ENCODE results near the gene TSPAN13.

Gene TSPAN13

GRCh38 chr7:16785321-16785720 lies 31.8 kb downstream of the TSPAN13 start:
- ChIA-PET POLR2A (no interaction called here), CTCF (no interaction called here)
- Histone ChIP-seq H3K4me3 (ENCODE audit: control insufficient read depth in 1 of 7, extremely low read depth in 1 of 7, insufficient read depth in 4 of 7, low read depth in 2 of 7, low read length in 6 of 7) (no peak overlapping the region), H3K9me3 (ENCODE audit: control extremely low read depth in 1 of 5, control insufficient read depth in 4 of 5, insufficient read depth in 2 of 5, low read depth in 1 of 5, low read length in 4 of 5) (no peaks in the 10 kb centered on the region), H3K36me3 (ENCODE audit: control insufficient read depth in 4 of 4, insufficient read depth in 4 of 4, low read length in 3 of 4) (peaks cover 0 to 9% (median 9%) of the 10 kb centered on the region in 4 experiments), H3K27ac (ENCODE audit: insufficient read depth in 1 of 2, low read depth in 1 of 2, low read length in 2 of 2, poor library complexity in 1 of 2, severe bottlenecking in 2 of 2) (no peak overlapping the region), H3K27me3 (replicated peaks in 2 of 5; ENCODE audit: control insufficient read depth in 4 of 5, insufficient read depth in 5 of 5, low read length in 4 of 5) (no peaks in the 10 kb centered on the region), H3K4me1 (ENCODE audit: control extremely low read depth in 1 of 4, control insufficient read depth in 4 of 4, insufficient read depth in 4 of 4, low read length in 3 of 4) (peaks cover 0 to 3% (median 1%) of the 10 kb centered on the region in 4 experiments)
- DNase-seq: no peak
- no CpG with 5 or more reads among the region's 1 CpG for WGBS (ENCODE audit: insufficient coverage)

- POLR2A ChIA-PET: no interaction called here
Observed at GRCh38 chr7:16785846-16786245, 32.3 kb downstream of the TSPAN13 start.

GRCh38 chr7:16786257-16786656 lies 32.7 kb downstream of the TSPAN13 start:
- no peaks in the 10 kb centered on the region for H3K9me3 ChIP-seq (ENCODE audit: control extremely low read depth in 1 of 5, control insufficient read depth in 4 of 5, insufficient read depth in 2 of 5, low read depth in 1 of 5, low read length in 4 of 5)
- peaks cover 0 to 3% (median 0%) of the 10 kb centered on the region in 4 experiments for H3K4me1 ChIP-seq (ENCODE audit: control extremely low read depth in 1 of 4, control insufficient read depth in 4 of 4, insufficient read depth in 4 of 4, low read length in 3 of 4)
- 100% methylated on average over 1 of the region's 4 CpGs for WGBS (ENCODE audit: insufficient coverage)
- H3K4me3 ChIP-seq (ENCODE audit: control insufficient read depth in 1 of 7, extremely low read depth in 1 of 7, insufficient read depth in 4 of 7, low read depth in 2 of 7, low read length in 6 of 7): no peak overlapping the region
- no peak overlapping the region for H3K27ac ChIP-seq (ENCODE audit: insufficient read depth in 1 of 2, low read depth in 1 of 2, low read length in 2 of 2, poor library complexity in 1 of 2, severe bottlenecking in 2 of 2)
- H3K27me3 ChIP-seq (replicated peaks in 2 of 5; ENCODE audit: control insufficient read depth in 4 of 5, insufficient read depth in 5 of 5, low read length in 4 of 5): no peaks in the 10 kb centered on the region
- no peak for DNase-seq
- ChIA-PET POLR2A (no interaction called here), CTCF (interaction anchor here (1.3 kb wide), 1 partner anchor 13 kb away, joined by 3 read pairs; no protein-coding TSS in a partner anchor)
- H3K36me3 ChIP-seq (ENCODE audit: control insufficient read depth in 4 of 4, insufficient read depth in 4 of 4, low read length in 3 of 4): peaks cover 0 to 9% (median 9%) of the 10 kb centered on the region in 4 experiments

More at GRCh38 chr7:16785846-16786245, 32.3 kb downstream of the TSPAN13 start:
- Histone ChIP-seq H3K9me3 (ENCODE audit: control extremely low read depth in 1 of 5, control insufficient read depth in 4 of 5, insufficient read depth in 2 of 5, low read depth in 1 of 5, low read length in 4 of 5) (no peaks in the 10 kb centered on the region), H3K27me3 (replicated peaks in 2 of 5; ENCODE audit: control insufficient read depth in 4 of 5, insufficient read depth in 5 of 5, low read length in 4 of 5) (no peaks in the 10 kb centered on the region), H3K4me1 (ENCODE audit: control extremely low read depth in 1 of 4, control insufficient read depth in 4 of 4, insufficient read depth in 4 of 4, low read length in 3 of 4) (peaks cover 0 to 3% (median 0%) of the 10 kb centered on the region in 4 experiments), H3K36me3 (ENCODE audit: control insufficient read depth in 4 of 4, insufficient read depth in 4 of 4, low read length in 3 of 4) (peaks cover 0 to 9% (median 9%) of the 10 kb centered on the region in 4 experiments), H3K4me3 (ENCODE audit: control insufficient read depth in 1 of 7, extremely low read depth in 1 of 7, insufficient read depth in 4 of 7, low read depth in 2 of 7, low read length in 6 of 7) (no peak overlapping the region), H3K27ac (ENCODE audit: insufficient read depth in 1 of 2, low read depth in 1 of 2, low read length in 2 of 2, poor library complexity in 1 of 2, severe bottlenecking in 2 of 2) (no peak overlapping the region)
- no peak for DNase-seq
- CTCF ChIA-PET: no interaction called here
- WGBS (ENCODE audit: insufficient coverage): 95% methylated on average over 2 of the region's 2 CpGs

GRCh38 chr7:16787127-16787526 lies 33.6 kb downstream of the TSPAN13 start:
- 100% methylated on average over 1 of the region's 1 CpG for WGBS (ENCODE audit: insufficient coverage)
- CTCF ChIA-PET: interaction anchor here (1.3 kb wide), 1 partner anchor 13 kb away, joined by 3 read pairs; no protein-coding TSS in a partner anchor
- H3K4me1 ChIP-seq (ENCODE audit: control extremely low read depth in 1 of 4, control insufficient read depth in 4 of 4, insufficient read depth in 4 of 4, low read length in 3 of 4): peaks cover 0 to 3% (median 0%) of the 10 kb centered on the region in 4 experiments

GRCh38 chr7:16791071-16791470 lies 37.5 kb downstream of the TSPAN13 start:
- Histone ChIP-seq H3K27me3 (replicated peaks in 2 of 5; ENCODE audit: control insufficient read depth in 4 of 5, insufficient read depth in 5 of 5, low read length in 4 of 5) (no peaks in the 10 kb centered on the region), H3K4me3 (ENCODE audit: control insufficient read depth in 1 of 7, extremely low read depth in 1 of 7, insufficient read depth in 4 of 7, low read depth in 2 of 7, low read length in 6 of 7) (no peak overlapping the region), H3K9me3 (ENCODE audit: control extremely low read depth in 1 of 5, control insufficient read depth in 4 of 5, insufficient read depth in 2 of 5, low read depth in 1 of 5, low read length in 4 of 5) (no peaks in the 10 kb centered on the region), H3K4me1 (ENCODE audit: control extremely low read depth in 1 of 4, control insufficient read depth in 4 of 4, insufficient read depth in 4 of 4, low read length in 3 of 4) (peaks cover 0 to 6% (median 4%) of the 10 kb centered on the region in 4 experiments), H3K36me3 (ENCODE audit: control insufficient read depth in 4 of 4, insufficient read depth in 4 of 4, low read length in 3 of 4) (no peaks in the 10 kb centered on the region), H3K27ac (ENCODE audit: insufficient read depth in 1 of 2, low read depth in 1 of 2, low read length in 2 of 2, poor library complexity in 1 of 2, severe bottlenecking in 2 of 2) (no peak overlapping the region)
- no peak for DNase-seq
- CTCF ChIA-PET: no interaction called here
- no CpG with 5 or more reads among the region's 1 CpG for WGBS (ENCODE audit: insufficient coverage)
- POLR2A ChIA-PET: no interaction called here

More at GRCh38 chr7:16787127-16787526, 33.6 kb downstream of the TSPAN13 start:
- Histone ChIP-seq H3K27me3 (replicated peaks in 2 of 5; ENCODE audit: control insufficient read depth in 4 of 5, insufficient read depth in 5 of 5, low read length in 4 of 5) (no peaks in the 10 kb centered on the region), H3K4me3 (ENCODE audit: control insufficient read depth in 1 of 7, extremely low read depth in 1 of 7, insufficient read depth in 4 of 7, low read depth in 2 of 7, low read length in 6 of 7) (no peak overlapping the region), H3K36me3 (ENCODE audit: control insufficient read depth in 4 of 4, insufficient read depth in 4 of 4, low read length in 3 of 4) (peaks cover 0 to 9% (median 4%) of the 10 kb centered on the region in 4 experiments), H3K9me3 (ENCODE audit: control extremely low read depth in 1 of 5, control insufficient read depth in 4 of 5, insufficient read depth in 2 of 5, low read depth in 1 of 5, low read length in 4 of 5) (no peaks in the 10 kb centered on the region), H3K27ac (ENCODE audit: insufficient read depth in 1 of 2, low read depth in 1 of 2, low read length in 2 of 2, poor library complexity in 1 of 2, severe bottlenecking in 2 of 2) (no peak overlapping the region)
- DNase-seq: no peak
- POLR2A ChIA-PET: no interaction called here

- POLR2A ChIA-PET: interaction anchor here (0.5 kb wide), 1 partner anchor 291 kb away, joined by 3 read pairs; no protein-coding TSS in a partner anchor
- H3K27ac ChIP-seq (ENCODE audit: insufficient read depth in 1 of 2, low read depth in 1 of 2, low read length in 2 of 2, poor library complexity in 1 of 2, severe bottlenecking in 2 of 2): no peak overlapping the region
- no peak for DNase-seq
- no peaks in the 10 kb centered on the region for H3K27me3 ChIP-seq (replicated peaks in 2 of 5; ENCODE audit: control insufficient read depth in 4 of 5, insufficient read depth in 5 of 5, low read length in 4 of 5)
- CTCF ChIA-PET: no interaction called here
- peaks cover 0 to 7% (median 4%) of the 10 kb centered on the region in 4 experiments for H3K4me1 ChIP-seq (ENCODE audit: control extremely low read depth in 1 of 4, control insufficient read depth in 4 of 4, insufficient read depth in 4 of 4, low read length in 3 of 4)
- no peaks in the 10 kb centered on the region for H3K9me3 ChIP-seq (ENCODE audit: control extremely low read depth in 1 of 5, control insufficient read depth in 4 of 5, insufficient read depth in 2 of 5, low read depth in 1 of 5, low read length in 4 of 5)
- WGBS (ENCODE audit: insufficient coverage): 94% methylated on average over 2 of the region's 5 CpGs
- H3K4me3 ChIP-seq (ENCODE audit: control insufficient read depth in 1 of 7, extremely low read depth in 1 of 7, insufficient read depth in 4 of 7, low read depth in 2 of 7, low read length in 6 of 7): no peak overlapping the region
- H3K36me3 ChIP-seq (ENCODE audit: control insufficient read depth in 4 of 4, insufficient read depth in 4 of 4, low read length in 3 of 4): no peaks in the 10 kb centered on the region
Observed at GRCh38 chr7:16791905-16792698, 38.5 kb downstream of the TSPAN13 start.

GRCh38 chr7:16794986-16795385 lies 41.4 kb downstream of the TSPAN13 start:
- no peak for DNase-seq
- Histone ChIP-seq H3K4me1 (ENCODE audit: control extremely low read depth in 1 of 4, control insufficient read depth in 4 of 4, insufficient read depth in 4 of 4, low read length in 3 of 4) (peaks cover 0 to 7% (median 4%) of the 10 kb centered on the region in 4 experiments), H3K36me3 (ENCODE audit: control insufficient read depth in 4 of 4, insufficient read depth in 4 of 4, low read length in 3 of 4) (no peaks in the 10 kb centered on the region), H3K4me3 (ENCODE audit: control insufficient read depth in 1 of 7, extremely low read depth in 1 of 7, insufficient read depth in 4 of 7, low read depth in 2 of 7, low read length in 6 of 7) (no peak overlapping the region), H3K27ac (ENCODE audit: insufficient read depth in 1 of 2, low read depth in 1 of 2, low read length in 2 of 2, poor library complexity in 1 of 2, severe bottlenecking in 2 of 2) (no peak overlapping the region), H3K9me3 (ENCODE audit: control extremely low read depth in 1 of 5, control insufficient read depth in 4 of 5, insufficient read depth in 2 of 5, low read depth in 1 of 5, low read length in 4 of 5) (no peaks in the 10 kb centered on the region), H3K27me3 (replicated peaks in 2 of 5; ENCODE audit: control insufficient read depth in 4 of 5, insufficient read depth in 5 of 5, low read length in 4 of 5) (no peaks in the 10 kb centered on the region)
- ChIA-PET POLR2A (no interaction called here), CTCF (interaction anchor here (1.5 kb wide), 1 partner anchor 122 kb away, joined by 3 read pairs; no protein-coding TSS in a partner anchor)
- WGBS (ENCODE audit: insufficient coverage): 100% methylated on average over 1 of the region's 3 CpGs
